Stimulated activated naive B cell treated with anti-CD40 and anti-IgM and Interleukin-4, amounts not matched to agents 10 μg/mL and 1 μg/mL and 100 μg/mL, for 72 hours (primary cell): Measurements from ENCODE around the gene IBA57.
A peak's percentile ranks its signal among the peaks of the same experiment; 100 is the strongest.

Experiments
- ATAC-seq, 2 donors: fragments of 150-1000 bp; cut with Tn5 transposase; replicated peaks; 2 replicates each; pipeline ENCODE4 v1.10.0; 2021; ENCODE audit warnings: moderate library complexity in 1 of 2
- DNase-seq: peaks from one replicate; pipeline ENCODE4 v3.0.0; 2021
- H3K27ac Mint-ChIP-seq: one replicate; pipeline ENCODE4 v1.8.0; 2022; ENCODE audit warnings: mild to moderate bottlenecking, mixed read lengths
- H3K27me3 Mint-ChIP-seq, 2 donors: one replicate each; pipeline ENCODE4 v1.8.0; 2022; ENCODE audit warnings: mixed read lengths in 2 of 2
- H3K36me3 Mint-ChIP-seq, 2 donors: one replicate each; pipeline ENCODE4 v1.8.0; 2022; ENCODE audit warnings: mixed read lengths in 2 of 2, mild to moderate bottlenecking in 1 of 2
- H3K4me1 Mint-ChIP-seq, 2 donors: one replicate each; pipeline ENCODE4 v1.8.0; 2022; ENCODE audit warnings: mixed read lengths in 2 of 2, mild to moderate bottlenecking in 1 of 2
- H3K4me3 Mint-ChIP-seq, 2 donors: one replicate each; pipeline ENCODE4 v1.8.0; 2022; ENCODE audit warnings: mild to moderate bottlenecking in 2 of 2, mixed read lengths in 2 of 2, moderate library complexity in 1 of 2
- H3K9me3 Mint-ChIP-seq, 2 donors: one replicate each; pipeline ENCODE4 v1.8.0; 2022; ENCODE audit warnings: mixed read lengths in 2 of 2, mild to moderate bottlenecking in 1 of 2

Gene IBA57

DNA sequence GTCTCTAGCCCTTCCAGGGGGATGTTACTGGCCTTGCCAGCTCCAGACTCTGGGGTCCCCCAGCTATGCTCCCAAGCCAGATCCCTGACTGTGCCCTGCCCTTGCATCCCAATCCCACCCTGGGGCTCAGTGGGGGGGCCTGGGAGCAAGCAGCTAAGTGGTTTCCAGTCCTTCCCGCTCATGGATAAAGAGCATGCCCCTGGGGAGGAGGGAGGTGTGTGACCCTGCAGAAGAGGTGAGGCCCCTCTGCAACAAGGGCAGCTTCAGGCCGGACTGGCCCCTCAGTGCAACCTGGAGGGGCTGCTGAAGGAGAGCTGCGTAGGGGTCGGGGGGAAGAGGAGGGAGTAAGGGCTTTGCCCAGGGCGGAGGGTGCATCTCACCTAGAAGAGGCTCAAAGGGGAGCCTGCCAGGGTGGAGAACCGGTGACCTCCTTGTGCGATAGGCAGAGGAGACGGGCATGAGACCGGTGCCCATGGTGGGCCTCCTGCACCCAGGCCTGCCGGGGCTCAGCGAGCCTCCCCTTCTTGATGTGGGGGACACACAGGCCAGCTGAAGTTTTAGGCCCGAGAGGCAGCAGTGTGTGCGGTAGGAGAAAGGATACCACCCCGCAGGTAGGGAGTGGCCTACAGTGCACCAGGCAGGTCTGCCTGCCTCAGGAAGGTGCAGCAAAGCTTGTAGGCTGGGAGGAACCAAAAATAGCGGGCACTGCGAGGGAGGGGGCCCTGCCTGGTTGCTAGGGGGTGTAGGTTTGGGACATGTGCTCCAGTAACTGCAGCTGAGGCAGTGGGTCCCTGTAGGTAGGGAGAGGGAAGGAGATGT is 45.3 kb downstream of the IBA57 start:
- Mint-ChIP-seq H3K9me3 (no peaks in the 10 kb centered on the region), H3K27me3 (peaks cover 3 to 17% of the 10 kb centered on the region in 2 donors), H3K27ac (no peak overlapping the region), H3K4me1 (peaks cover 7 to 8% of the 10 kb centered on the region in 2 donors), H3K4me3 (peak overlapping the region in 1 of 2 donors; percentile 29), H3K36me3 (peaks cover 0 to under 1% of the 10 kb centered on the region in 2 donors)
- ATAC-seq: no peak
- DNase-seq: no peak

DNA sequence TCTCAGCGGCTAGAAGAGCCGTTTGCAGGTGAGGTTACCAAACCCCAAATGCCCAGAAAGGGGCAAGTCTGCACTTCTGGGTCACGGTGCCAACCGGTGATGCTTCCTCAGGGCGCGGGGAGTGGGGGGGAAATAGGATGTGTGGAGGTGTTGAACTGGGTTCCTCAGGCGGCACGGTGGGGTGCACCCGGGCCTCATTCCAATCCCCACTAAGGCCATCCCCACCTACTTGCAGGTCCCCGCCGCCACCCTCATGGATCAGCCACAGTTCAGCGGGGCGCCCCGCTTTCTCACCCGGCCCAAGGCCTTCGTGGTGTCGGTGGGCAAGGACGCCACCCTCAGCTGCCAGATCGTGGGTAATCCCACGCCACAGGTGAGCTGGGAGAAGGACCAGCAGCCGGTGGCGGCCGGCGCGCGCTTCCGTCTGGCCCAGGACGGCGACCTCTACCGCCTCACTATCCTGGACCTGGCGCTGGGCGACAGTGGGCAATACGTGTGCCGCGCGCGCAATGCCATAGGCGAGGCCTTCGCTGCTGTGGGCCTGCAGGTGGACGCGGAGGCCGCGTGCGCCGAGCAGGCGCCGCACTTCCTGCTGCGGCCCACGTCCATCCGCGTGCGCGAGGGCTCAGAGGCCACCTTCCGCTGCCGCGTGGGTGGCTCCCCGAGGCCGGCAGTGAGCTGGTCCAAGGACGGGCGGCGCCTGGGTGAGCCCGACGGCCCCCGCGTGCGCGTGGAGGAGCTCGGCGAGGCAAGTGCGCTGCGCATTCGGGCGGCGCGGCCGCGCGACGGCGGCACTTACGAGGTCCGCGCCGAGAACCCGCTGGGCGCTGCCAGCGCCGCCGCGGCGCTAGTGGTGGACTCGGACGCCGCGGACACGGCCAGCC is 46.2 kb downstream of the IBA57 start:
- no peak for ATAC-seq
- peaks cover 0 to 16% of the 10 kb centered on the region in 2 donors for H3K27me3 Mint-ChIP-seq
- peak overlapping the region in 1 of 2 donors; percentile 29 for H3K4me3 Mint-ChIP-seq

DNA sequence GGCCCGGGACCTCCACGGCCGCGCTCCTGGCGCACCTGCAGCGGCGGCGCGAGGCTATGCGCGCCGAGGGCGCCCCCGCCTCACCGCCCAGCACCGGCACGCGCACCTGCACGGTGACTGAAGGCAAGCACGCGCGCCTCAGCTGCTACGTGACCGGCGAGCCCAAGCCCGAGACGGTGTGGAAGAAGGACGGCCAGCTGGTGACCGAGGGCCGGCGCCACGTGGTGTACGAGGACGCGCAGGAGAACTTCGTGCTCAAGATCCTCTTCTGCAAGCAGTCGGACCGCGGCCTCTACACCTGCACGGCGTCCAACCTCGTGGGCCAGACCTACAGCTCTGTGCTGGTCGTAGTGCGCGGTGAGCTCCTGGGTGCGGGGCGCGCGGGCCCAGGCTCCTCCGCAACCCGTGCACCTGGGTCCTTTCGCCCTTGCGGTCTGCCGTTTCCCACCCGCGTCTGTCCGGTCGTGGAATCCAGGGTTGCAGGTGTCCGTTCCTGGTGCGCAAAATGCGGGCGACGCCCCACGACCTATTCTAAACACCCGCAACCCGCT is 46.9 kb downstream of the IBA57 start:
- DNase-seq: no peak
- H3K4me1 Mint-ChIP-seq: peaks cover 7 to 8% of the 10 kb centered on the region in 2 donors
- ATAC-seq: no peak
- no peaks in the 10 kb centered on the region for H3K9me3 Mint-ChIP-seq
- no peak overlapping the region for H3K27ac Mint-ChIP-seq
- peaks cover 0 to 9% of the 10 kb centered on the region in 2 donors for H3K27me3 Mint-ChIP-seq
- peak overlapping the region; percentile 17 to 90 for H3K4me3 Mint-ChIP-seq
- peaks cover 0 to 2% of the 10 kb centered on the region in 2 donors for H3K36me3 Mint-ChIP-seq

More for the DNA sequence above, 46.2 kb downstream of the IBA57 start:
- H3K36me3 Mint-ChIP-seq: peaks cover 0 to 2% of the 10 kb centered on the region in 2 donors
- peaks cover 7 to 8% of the 10 kb centered on the region in 2 donors for H3K4me1 Mint-ChIP-seq
- H3K27ac Mint-ChIP-seq: no peak overlapping the region
- DNase-seq: no peak
- no peaks in the 10 kb centered on the region for H3K9me3 Mint-ChIP-seq

DNA sequence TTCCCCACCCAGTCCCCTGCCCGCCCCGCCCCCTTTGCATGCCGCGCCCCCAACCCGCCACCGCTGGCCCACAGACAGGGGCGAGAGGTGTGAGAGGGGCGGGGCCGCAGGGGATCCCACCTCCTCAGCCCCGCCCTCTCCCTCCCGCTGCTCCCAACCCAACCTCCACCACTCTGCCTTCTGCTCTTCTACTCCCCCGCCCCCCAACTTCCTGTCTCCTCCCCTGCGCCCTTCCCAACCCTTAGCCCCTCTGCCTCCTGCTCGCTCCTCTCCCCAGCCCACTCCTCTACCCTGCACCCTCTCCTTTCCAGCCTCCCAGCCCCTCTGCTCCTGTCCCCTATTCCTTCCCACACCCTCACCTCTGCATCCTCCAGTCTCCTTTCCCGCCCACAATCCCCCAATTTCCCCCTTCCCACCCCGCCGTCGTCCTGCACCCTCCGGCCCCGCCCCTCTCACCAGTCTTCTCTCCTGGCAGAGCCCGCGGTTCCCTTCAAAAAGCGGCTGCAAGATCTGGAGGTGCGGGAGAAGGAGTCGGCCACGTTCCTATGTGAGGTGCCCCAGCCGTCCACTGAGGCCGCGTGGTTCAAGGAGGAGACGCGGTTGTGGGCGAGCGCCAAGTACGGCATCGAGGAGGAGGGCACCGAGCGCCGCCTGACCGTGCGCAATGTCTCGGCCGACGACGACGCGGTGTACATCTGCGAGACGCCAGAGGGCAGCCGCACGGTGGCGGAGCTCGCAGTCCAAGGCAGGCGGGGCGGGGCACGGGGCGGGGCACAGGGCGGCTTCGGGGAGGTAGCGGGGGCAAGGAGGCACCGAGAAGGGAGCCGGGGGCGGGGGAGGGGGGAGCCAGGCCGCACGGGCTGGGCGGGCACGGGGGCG is 47.6 kb downstream of the IBA57 start:
- DNase-seq (peak; percentile 79), ATAC-seq (peak; percentile 97 to 98)
- H3K4me3 Mint-ChIP-seq: peak overlapping the region; percentile 87 to 90
- no peaks in the 10 kb centered on the region for H3K9me3 Mint-ChIP-seq
- H3K27me3 Mint-ChIP-seq: peaks cover 0 to 7% of the 10 kb centered on the region in 2 donors
- peaks cover 7 to 8% of the 10 kb centered on the region in 2 donors for H3K4me1 Mint-ChIP-seq
- peak overlapping the region; percentile 90 for H3K27ac Mint-ChIP-seq
- peaks cover 0 to 2% of the 10 kb centered on the region in 2 donors for H3K36me3 Mint-ChIP-seq

DNA sequence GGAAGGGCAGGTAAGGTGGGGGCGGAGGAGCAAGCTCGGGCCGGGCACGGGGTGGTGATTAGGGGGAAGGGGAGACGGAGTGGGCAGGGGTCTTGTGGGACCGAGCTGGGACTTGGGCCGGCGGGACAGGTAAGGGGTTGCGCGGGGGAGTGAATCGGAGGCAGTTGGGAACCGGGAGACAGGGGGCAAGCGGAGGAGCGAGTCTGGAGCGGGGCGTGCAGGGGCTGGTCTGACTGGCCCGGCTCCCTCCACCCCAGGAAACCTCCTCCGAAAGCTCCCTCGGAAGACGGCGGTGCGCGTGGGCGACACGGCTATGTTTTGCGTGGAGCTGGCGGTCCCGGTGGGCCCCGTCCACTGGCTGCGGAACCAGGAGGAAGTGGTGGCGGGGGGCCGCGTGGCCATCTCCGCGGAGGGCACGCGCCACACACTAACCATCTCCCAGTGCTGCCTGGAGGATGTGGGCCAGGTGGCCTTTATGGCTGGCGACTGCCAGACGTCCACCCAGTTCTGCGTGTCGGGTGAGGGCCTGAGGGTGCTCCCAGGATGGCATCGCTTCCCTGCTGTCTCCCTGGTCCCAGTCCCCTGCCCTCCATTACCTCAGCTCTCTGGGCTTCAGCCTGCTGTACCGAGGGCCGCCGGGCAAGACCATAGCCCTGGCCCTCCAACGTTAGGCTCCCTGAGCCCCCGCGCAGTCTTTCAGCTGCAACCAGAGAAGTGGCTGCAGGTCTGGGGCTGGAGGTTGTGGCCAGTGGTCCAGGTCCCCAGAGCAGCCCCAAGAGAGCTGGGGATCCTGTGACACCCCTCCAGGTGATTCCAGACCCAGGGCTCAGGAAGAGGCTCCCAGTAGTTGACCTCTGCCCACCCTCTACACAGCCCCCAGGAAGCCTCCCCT is 48.6 kb downstream of the IBA57 start:
- H3K27me3 Mint-ChIP-seq: peaks cover 0 to 4% of the 10 kb centered on the region in 2 donors

DNA sequence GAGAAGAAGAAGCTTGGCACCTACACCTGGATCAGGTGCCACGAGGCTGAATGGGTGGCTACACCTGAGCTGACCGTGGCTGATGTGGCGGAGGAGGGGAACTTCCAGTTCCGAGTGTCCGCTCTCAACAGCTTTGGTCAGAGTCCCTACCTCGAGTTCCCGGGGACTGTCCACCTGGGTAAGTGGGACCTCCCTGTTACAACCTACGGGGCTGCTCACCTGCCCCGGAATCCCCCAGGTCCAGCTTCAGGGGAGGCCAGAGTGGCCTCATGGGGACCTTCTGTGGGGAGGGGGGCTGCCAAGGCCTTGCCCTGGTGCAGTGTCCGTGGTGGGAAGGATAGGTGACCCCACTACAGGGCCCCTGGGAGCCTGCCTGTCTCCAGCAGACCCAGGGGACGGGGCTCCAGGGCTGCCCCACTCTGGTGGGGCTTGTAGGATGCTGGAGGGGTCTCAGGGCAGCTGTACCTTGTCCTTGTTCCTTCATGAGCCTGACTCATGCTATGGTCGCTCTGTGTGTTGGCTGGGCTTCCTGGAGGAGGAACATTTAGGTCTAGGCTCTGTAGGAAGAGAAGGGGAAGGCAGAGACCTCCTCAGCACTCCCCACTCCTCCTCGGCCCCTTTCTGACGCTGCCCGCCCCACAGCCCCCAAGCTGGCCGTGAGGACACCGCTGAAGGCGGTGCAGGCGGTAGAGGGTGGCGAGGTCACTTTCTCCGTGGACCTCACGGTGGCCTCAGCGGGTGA is 49.5 kb downstream of the IBA57 start:
- Mint-ChIP-seq H3K4me3 (peak overlapping the region in 1 of 2 donors; percentile 10), H3K27me3 (no peaks in the 10 kb centered on the region), H3K36me3 (peaks cover 8 to 15% of the 10 kb centered on the region in 2 donors), H3K4me1 (peaks cover 7 to 8% of the 10 kb centered on the region in 2 donors), H3K9me3 (no peaks in the 10 kb centered on the region), H3K27ac (no peak overlapping the region)
- DNase-seq (no peak), ATAC-seq (no peak)

More for the DNA sequence above, 48.6 kb downstream of the IBA57 start:
- ATAC-seq: peak in 1 of 2 donors; percentile 5
- Mint-ChIP-seq H3K36me3 (peaks cover 5 to 8% of the 10 kb centered on the region in 2 donors), H3K4me3 (peak overlapping the region; percentile 81 to 90), H3K9me3 (no peaks in the 10 kb centered on the region), H3K27ac (peak overlapping the region; percentile 65), H3K4me1 (peaks cover 7 to 8% of the 10 kb centered on the region in 2 donors)
- DNase-seq: no peak

DNA sequence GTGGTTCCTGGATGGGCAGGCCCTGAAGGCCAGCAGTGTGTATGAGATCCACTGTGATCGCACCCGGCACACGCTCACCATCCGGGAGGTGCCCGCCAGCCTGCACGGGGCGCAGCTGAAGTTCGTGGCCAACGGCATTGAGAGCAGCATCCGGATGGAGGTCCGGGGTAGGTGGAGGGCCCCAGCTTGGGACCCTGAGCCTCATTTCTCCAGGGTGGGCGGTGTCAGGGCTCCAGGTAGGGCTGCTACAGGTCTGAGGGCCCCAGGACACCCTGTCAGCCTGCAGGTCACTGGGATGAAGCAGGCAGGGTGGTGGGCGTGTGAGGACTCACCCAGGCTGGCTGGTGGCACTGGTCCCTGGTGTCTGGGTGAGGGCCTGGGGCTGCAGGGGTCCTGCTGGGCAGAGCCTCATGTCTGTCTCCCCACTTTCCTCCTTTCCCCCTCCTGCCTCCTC is 50.1 kb downstream of the IBA57 start:
- ATAC-seq (no peak), DNase-seq (no peak)
- Mint-ChIP-seq H3K27ac (no peak overlapping the region), H3K4me1 (peaks cover 7 to 8% of the 10 kb centered on the region in 2 donors), H3K4me3 (no peak overlapping the region), H3K9me3 (no peaks in the 10 kb centered on the region), H3K36me3 (peaks cover 9 to 17% of the 10 kb centered on the region in 2 donors), H3K27me3 (no peaks in the 10 kb centered on the region)

DNA sequence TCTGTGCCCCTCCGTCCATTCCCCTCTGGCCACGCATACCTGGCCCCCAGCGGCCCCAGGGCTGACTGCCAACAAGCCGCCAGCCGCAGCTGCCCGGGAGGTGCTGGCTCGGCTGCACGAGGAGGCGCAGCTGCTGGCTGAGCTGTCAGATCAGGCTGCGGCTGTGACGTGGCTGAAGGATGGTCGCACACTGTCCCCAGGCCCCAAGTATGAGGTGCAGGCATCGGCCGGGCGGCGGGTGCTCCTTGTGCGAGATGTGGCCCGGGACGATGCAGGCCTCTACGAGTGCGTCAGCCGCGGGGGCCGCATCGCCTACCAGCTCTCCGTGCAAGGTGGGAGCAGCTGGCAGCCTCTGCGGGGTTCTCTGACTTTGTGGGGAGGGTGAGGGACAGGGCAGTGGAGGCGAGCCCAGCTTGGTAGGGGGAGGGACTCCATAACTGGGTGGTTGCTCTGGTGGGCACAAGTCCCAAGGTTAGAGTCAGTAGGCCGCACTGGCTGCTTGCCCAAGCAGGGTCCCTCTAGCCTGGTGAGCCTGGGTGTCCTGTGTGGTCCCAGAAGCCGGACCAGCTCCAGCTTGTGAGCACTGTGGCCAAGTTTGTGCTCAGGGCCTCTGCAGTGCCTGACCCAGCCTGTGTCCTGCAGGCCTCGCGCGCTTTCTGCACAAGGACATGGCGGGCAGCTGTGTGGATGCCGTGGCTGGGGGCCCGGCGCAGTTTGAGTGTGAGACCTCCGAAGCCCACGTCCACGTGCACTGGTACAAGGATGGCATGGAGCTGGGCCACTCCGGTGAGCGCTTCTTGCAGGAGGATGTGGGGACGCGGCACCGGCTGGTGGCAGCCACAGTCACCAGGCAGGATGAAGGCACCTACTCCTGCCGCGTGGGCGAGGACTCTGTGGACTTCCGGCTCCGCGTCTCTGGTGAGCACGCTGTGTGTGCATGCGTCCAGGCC is 51.0 kb downstream of the IBA57 start:
- Mint-ChIP-seq H3K27me3 (no peaks in the 10 kb centered on the region), H3K4me1 (peaks cover 4 to 7% of the 10 kb centered on the region in 2 donors), H3K27ac (no peak overlapping the region), H3K9me3 (no peaks in the 10 kb centered on the region), H3K4me3 (no peak overlapping the region), H3K36me3 (peaks cover 11 to 18% of the 10 kb centered on the region in 2 donors)
- DNase-seq (no peak), ATAC-seq (no peak)

DNA sequence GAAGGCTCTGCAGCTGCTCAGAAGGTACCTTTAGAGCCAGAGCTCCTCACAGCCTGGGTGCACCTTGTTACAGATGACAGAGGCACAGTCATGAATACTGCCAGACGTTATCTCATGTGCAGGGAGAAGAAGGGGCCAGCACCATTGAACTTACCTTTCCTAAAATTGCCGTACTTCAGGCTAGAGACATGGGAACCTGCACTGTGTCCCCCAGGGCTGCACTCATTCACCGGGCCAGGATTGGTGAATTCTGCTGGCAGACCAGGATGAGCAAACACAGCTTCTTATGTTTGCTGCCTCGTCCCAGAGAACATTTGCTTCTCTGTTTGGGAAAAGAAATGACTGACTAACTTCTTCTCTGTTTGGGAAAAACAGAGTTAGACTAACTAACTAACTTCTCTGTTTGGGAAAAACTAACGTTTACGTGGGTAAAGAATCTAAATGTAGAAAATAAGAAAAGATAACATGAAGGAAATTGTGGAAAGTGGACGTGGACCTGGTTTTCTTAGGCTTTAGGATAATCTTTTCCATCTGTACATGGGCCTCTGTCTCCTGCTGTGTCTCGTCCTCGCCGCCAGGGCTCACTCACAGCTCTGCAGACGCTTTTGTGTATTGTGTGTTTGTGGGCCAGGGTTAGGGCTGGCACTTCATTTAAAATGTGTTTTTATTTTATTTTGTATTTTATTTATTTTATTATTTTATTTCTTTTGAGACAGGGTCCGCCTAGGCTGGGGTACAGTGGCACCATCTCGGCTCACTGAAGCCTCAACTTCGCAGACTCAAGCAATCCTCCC is 52.1 kb downstream of the IBA57 start:
- Mint-ChIP-seq H3K9me3 (no peaks in the 10 kb centered on the region), H3K4me1 (peaks cover 4 to 7% of the 10 kb centered on the region in 2 donors), H3K27ac (peak overlapping the region; percentile 21), H3K4me3 (no peak overlapping the region), H3K36me3 (peaks cover 11 to 25% of the 10 kb centered on the region in 2 donors), H3K27me3 (no peaks in the 10 kb centered on the region)
- ATAC-seq (no peak), DNase-seq (no peak)

DNA sequence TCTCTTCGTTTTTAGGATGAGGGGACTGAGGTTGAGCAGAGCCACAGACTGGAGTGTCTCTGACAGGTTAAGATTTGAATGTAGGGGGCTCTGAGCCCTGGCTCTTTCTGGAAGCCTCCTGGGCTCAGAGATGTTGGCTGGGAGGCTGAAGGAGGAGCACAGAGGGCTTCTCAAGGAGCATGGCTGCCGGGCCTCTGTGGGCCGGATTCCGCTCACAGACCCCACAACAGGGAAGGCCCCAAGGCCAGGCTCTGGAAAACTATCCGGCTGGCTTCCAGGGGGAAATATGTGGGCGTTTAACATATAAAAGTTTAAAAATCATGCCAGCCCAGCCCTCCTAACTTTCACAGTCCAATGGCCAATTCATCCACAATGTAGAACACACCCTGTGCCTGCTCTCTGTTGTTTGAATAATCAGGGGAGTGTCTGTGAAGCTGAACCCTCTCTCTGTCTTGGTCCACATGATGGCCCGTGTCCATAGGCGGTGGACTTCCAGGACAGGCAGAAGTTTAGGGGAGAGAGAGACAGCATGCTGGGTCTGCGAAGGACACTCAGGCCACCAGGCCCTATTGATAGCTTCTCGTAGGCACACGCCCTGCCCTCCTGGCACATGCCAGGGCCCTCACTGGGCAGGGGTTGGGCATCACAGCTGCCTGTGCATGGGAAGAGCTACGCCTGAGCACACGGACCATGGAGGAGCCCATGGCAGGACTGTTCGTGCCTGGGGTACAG is 53.1 kb downstream of the IBA57 start:
- Mint-ChIP-seq H3K4me3 (no peak overlapping the region), H3K4me1 (no peaks in the 10 kb centered on the region), H3K9me3 (no peaks in the 10 kb centered on the region), H3K36me3 (peaks cover 11 to 33% of the 10 kb centered on the region in 2 donors), H3K27me3 (no peaks in the 10 kb centered on the region), H3K27ac (peak overlapping the region; percentile 25)
- DNase-seq (no peak), ATAC-seq (no peak)
